Activated CD8-positive, alpha-beta T cell treated with anti-CD3 and anti-CD28 coated beads for 36 hours (primary cell): ENCODE data around the gene PTPRN2. TPM values are rescaled to one million over a fixed set of nuclear protein-coding genes. Genes with fewer than 3 reads are reported as not detected.
A peak's percentile ranks its signal among the peaks of the same experiment; 100 is the strongest.

Source experiments
- ATAC-seq: fragments of 200-7000 bp; cut with Tn5 transposase; one replicate; pipeline ENCODE4 v1.10.0; 2021; ENCODE audit warnings: mild to moderate bottlenecking, moderate library complexity
- CTCF ChIA-PET: fragments of 350-600 bp; sonication (Branson Sonifier 250); formaldehyde crosslinking; loops from one replicate; lab custom pipeline; 2021; ENCODE audit warnings: antibody characterized with exemption; lab: Charles Lee
- POLR2A ChIA-PET: fragments of 350-600 bp; sonication (Branson Sonifier 250); formaldehyde crosslinking; loops from one replicate; lab custom pipeline; 2021; ENCODE audit warnings: antibody characterized with exemption; lab: Charles Lee
- DNase-seq: peaks from one replicate; pipeline ENCODE4 v3.0.0-alpha.2; 2020
- H3K27ac Mint-ChIP-seq: one replicate; pipeline ENCODE4 v1.8.0; 2021; ENCODE audit warnings: mild to moderate bottlenecking, mixed read lengths
- H3K27me3 Mint-ChIP-seq: one replicate; pipeline ENCODE4 v1.8.0; 2021; ENCODE audit warnings: mixed read lengths
- H3K36me3 Mint-ChIP-seq: one replicate; pipeline ENCODE4 v1.8.0; 2021; ENCODE audit warnings: low read depth, mixed read lengths
- H3K4me1 Mint-ChIP-seq: one replicate; pipeline ENCODE4 v1.8.0; 2021; ENCODE audit warnings: low read depth, mixed read lengths
- H3K4me3 Mint-ChIP-seq: one replicate; pipeline ENCODE4 v1.8.0; 2021; ENCODE audit warnings: mild to moderate bottlenecking, moderate library complexity, mixed read lengths
- H3K9me3 Mint-ChIP-seq: one replicate; pipeline ENCODE4 v1.8.0; 2021; ENCODE audit warnings: mixed read lengths
- CTCF ChIP-seq: fragments of 200-600 bp; IDR thresholded peaks from one replicate; pipeline ENCODE4 v1.8.0; 2022; ENCODE audit warnings: antibody characterized with exemption, mild to moderate bottlenecking
- intact Hi-C: fragments of 100-400 bp; cut with micrococcal nuclease; formaldehyde crosslinking; loops from one replicate; pipeline ENCODE4 v1.10.0; 2022
- total RNA-seq, 2 experiments: library from RNA; stranded (reverse); gene quantifications; one replicate each; pipeline ENCODE4 v1.2.3, GENCODE V29; 2021

PTPRN2 gene
- total RNA-seq, 2 experiments from 2014 or later, result 0.49 to 0.65 TPM

DNA sequence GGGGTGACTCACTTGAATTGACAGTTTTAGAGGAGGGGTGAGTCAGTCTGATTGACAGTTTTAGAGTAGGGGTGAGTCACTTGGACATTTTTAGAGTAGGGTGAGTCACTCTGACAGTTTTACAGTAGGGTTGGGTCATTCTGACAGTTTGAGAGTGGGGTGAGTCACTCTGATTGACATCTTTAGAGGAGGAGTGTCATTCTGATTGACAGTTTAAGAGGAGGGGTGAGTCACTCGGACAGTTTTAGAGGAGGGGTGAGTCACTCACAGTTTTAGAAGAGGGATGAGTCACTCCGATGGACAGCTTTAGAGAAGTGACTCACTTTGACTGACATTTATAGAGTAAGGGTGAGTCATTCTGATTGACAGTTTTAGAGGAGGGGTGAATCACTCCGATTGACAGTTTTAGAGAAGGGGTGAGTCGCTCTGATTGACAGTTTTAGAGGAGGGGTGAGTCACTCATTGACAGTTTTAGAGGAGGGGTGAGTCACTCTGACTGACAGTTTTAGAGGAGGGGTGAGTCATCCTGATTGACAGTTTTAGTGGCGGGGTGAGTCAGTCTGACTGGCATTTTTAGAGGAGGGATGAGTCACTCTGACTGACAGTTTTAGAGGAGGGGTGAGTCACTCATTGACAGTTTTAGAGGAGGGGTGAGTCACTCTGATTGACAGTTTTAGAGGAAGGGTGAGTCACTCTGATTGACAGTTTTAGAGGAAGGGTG lies 655.0 kb downstream of the PTPRN2 start:
- Mint-ChIP-seq H3K4me3 (peak overlapping the region; percentile 43), H3K9me3 (peaks cover 17% of the 10 kb centered on the region), H3K36me3 (peaks cover 16% of the 10 kb centered on the region), H3K4me1 (peaks cover 31% of the 10 kb centered on the region), H3K27me3 (no peaks in the 10 kb centered on the region), H3K27ac (peak overlapping the region; percentile 95)
- intact Hi-C loops, result no loop called here
- DNase-seq, result peak; percentile 42
- ChIA-PET POLR2A (interaction anchor here (0.6 to 0.7 kb wide), 3 partner anchors 445 to 879 kb away, joined by 3 read pairs; no protein-coding TSS in a partner anchor), CTCF (no interaction called here)
- TF ChIP-seq CTCF, result no peak
- peak; percentile 82 for ATAC-seq

DNA sequence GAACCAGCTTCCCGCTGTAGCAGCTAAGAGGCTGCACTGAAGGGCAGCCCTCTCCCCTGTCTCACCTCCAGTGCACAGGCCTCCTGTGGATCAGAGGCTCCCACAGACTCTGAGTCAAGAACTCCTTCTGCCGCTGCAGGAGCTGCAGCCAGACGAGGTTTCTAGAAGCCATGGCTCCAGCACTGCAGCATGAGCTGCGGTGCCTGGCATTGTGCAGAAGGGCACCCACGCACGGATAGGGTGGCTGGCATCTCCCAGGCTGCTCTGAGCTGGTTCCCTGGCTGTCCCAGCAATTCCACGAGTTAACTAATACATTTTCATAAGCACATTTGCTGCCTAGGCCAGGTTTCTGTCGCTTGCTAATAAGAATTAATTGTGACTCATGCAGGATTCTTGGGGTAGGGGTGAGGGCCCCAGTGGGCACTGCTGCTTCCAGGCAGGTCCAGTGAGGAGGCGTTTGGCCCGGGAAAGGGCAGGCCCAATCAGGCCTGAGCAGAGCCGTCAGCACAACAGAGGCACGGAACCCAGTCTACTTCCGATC lies 656.6 kb downstream of the PTPRN2 start:
- Mint-ChIP-seq H3K9me3 (peaks cover 17% of the 10 kb centered on the region), H3K27me3 (no peaks in the 10 kb centered on the region), H3K36me3 (peaks cover 16% of the 10 kb centered on the region), H3K27ac (no peak overlapping the region), H3K4me1 (peaks cover 42% of the 10 kb centered on the region), H3K4me3 (no peak overlapping the region)
- intact Hi-C loops, result no loop called here
- POLR2A ChIA-PET, result interaction anchor here (0.6 kb wide), 1 partner anchor 693 kb away, joined by 3 read pairs; no protein-coding TSS in a partner anchor
- ATAC-seq (no peak), DNase-seq (no peak)
- no peak for TF ChIP-seq CTCF
- CTCF ChIA-PET, result no interaction called here

DNA sequence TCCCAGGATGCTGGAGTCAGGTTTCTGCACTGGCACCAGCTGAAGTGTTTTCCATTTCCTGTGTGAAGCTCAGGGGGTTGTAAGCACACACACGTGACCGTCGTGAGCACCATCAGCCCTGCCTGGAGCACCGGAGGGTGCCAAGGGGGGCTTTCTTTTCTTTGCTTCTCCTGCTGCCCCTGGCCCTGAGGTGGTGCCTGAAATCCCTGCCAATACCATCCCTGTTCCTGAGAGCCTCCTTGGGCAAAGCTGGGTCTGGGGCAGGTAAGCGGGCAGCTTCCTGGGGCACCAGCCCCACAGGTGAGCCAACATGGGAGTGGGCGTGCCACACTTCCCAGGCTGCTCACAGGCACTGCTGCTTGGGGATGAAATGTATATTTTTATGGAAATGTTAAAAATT lies 657.2 kb downstream of the PTPRN2 start:
- H3K4me1 Mint-ChIP-seq, result peaks cover 47% of the 10 kb centered on the region
- ATAC-seq, result no peak
- peaks cover 16% of the 10 kb centered on the region for H3K36me3 Mint-ChIP-seq
- H3K27me3 Mint-ChIP-seq, result no peaks in the 10 kb centered on the region
- CTCF ChIA-PET, result no interaction called here
- no peak for TF ChIP-seq CTCF
- intact Hi-C loops, result no loop called here
- POLR2A ChIA-PET, result no interaction called here
- H3K9me3 Mint-ChIP-seq, result peaks cover 17% of the 10 kb centered on the region
- H3K27ac Mint-ChIP-seq, result no peak overlapping the region
- H3K4me3 Mint-ChIP-seq, result no peak overlapping the region
- DNase-seq, result no peak

GRCh38 chr7:157929671-157930070 lies 658.0 kb downstream of the PTPRN2 start:
- no peak for ATAC-seq
- no peaks in the 10 kb centered on the region for H3K27me3 Mint-ChIP-seq
- DNase-seq, result no peak
- peaks cover 47% of the 10 kb centered on the region for H3K4me1 Mint-ChIP-seq
- no peak overlapping the region for H3K4me3 Mint-ChIP-seq
- TF ChIP-seq CTCF, result no peak
- intact Hi-C loops, result no loop called here
- CTCF ChIA-PET, result no interaction called here
- peaks cover 14% of the 10 kb centered on the region for H3K9me3 Mint-ChIP-seq
- H3K27ac Mint-ChIP-seq, result no peak overlapping the region
- POLR2A ChIA-PET, result no interaction called here
- H3K36me3 Mint-ChIP-seq, result peaks cover 14% of the 10 kb centered on the region

DNA sequence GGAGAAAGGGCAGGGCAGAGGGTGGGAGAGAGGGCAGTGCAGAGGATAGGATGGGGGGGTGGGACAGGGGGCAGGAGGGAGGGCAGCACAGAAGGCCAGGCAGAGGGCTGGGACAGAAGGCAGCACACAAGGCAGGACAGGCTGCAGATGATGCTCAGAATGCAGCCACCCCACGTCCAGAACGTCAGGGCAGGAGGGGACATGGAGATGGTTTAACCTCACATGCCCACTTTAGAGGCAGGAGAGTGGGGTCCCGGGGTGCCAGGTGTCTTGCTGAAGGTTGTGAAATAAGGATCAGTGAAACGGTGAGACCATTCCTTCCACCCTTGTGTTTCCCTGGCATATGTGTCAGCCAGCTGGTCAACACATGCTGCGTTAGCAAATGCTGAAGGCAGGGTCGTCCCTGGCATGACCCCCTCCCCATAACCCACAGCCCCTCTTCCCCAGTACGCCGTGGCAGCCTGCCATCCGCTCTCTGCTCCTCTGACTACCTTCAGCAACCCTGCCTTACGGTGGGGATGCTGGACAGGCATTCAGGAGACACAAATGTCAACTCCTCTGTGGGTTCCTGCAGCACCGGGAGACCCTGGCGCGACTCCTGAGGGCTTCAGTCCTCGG lies 658.7 kb downstream of the PTPRN2 start:
- DNase-seq, result no peak
- peaks cover 12% of the 10 kb centered on the region for H3K36me3 Mint-ChIP-seq
- ChIA-PET POLR2A (no interaction called here), CTCF (no interaction called here)
- TF ChIP-seq CTCF, result no peak
- H3K4me1 Mint-ChIP-seq, result peaks cover 47% of the 10 kb centered on the region
- H3K27ac Mint-ChIP-seq, result no peak overlapping the region
- no peaks in the 10 kb centered on the region for H3K27me3 Mint-ChIP-seq
- no peak for ATAC-seq
- intact Hi-C loops, result no loop called here
- peaks cover 11% of the 10 kb centered on the region for H3K9me3 Mint-ChIP-seq
- no peak overlapping the region for H3K4me3 Mint-ChIP-seq
